GM19099 (cell line): ENCODE measurements around the gene C11orf68.

Source experiments
- POLR2A ChIP-seq: IDR thresholded peaks from 3 replicates; pipeline ENCODE4 v1.6.1; 2011; ENCODE audit warnings: low read depth; ENCODE audit not compliant: insufficient read length; ENCODE audit errors: extremely low read depth

C11orf68 gene

GRCh38 chr11:65890324-65891218, 28.3 kb downstream of the C11orf68 start, which contains the start of gene CCDC85B:
Gene CCDC85B, plus strand, starts transcription at chr11:65890673. Its CDS starts 111 bp downstream, at chr11:65890784.
- TF ChIP-seq POLR2A = peak; percentile 98

- TF ChIP-seq POLR2A = peak; percentile 94
Observed at GRCh38 chr11:65888163-65888814, 30.6 kb downstream of the C11orf68 start, which contains the start of gene FIBP. Gene FIBP, minus strand, starts transcription at chr11:65888471. Its CDS starts 53 bp downstream, at chr11:65888418.

- no peak for TF ChIP-seq POLR2A
Observed at GRCh38 chr11:65887723-65888162, 31.1 kb downstream of the C11orf68 start.

GRCh38 chr11:65886826-65887722, 31.8 kb downstream of the C11orf68 start:
- no peak for TF ChIP-seq POLR2A

- TF ChIP-seq POLR2A = no peak
Observed at GRCh38 chr11:65885808-65886536, 32.9 kb downstream of the C11orf68 start.

- TF ChIP-seq POLR2A = no peak
Observed at GRCh38 chr11:65885231-65885630, 33.6 kb downstream of the C11orf68 start.

- no peak for TF ChIP-seq POLR2A
Observed at GRCh38 chr11:65884716-65885092, 34.2 kb downstream of the C11orf68 start.

- TF ChIP-seq POLR2A = no peak
Observed at GRCh38 chr11:65883786-65884715, 34.8 kb downstream of the C11orf68 start.

- no peak for TF ChIP-seq POLR2A
Observed at GRCh38 chr11:65883058-65883761, 35.7 kb downstream of the C11orf68 start.

GRCh38 chr11:65882120-65883057, 36.5 kb downstream of the C11orf68 start:
- no peak for TF ChIP-seq POLR2A

- no peak for TF ChIP-seq POLR2A
Observed at GRCh38 chr11:65880844-65881421, 37.9 kb downstream of the C11orf68 start.
